IMR-90 (cell line): ENCODE results near the gene TAGLN3. TPM values are rescaled to one million over a fixed set of nuclear protein-coding genes. Genes with fewer than 3 reads are reported as not detected.

ENCODE experiments used
- ATAC-seq: fragments of 200-7000 bp; cut with Tn5 transposase; 2 replicates; pipeline ENCODE4 v1.9.1; 2020; ENCODE audit warnings: low read depth, mild to moderate bottlenecking, moderate library complexity
- BruUV-seq: library from RNA; stranded (reverse); fragments of 400-500 nt; replicated peaks from 2 replicates; lab custom pipeline; 2021; lab: Mats Ljungman, UMichigan
- CTCF ChIA-PET: fragments of 300-600 bp; formaldehyde crosslinking; extraction: SDS; loops from one replicate; lab custom pipeline; 2021; ENCODE audit warnings: antibody characterized with exemption; lab: Yijun Ruan, JAX
- POLR2A ChIA-PET: fragments of 300-600 bp; sonication (Branson Sonifier 250); formaldehyde crosslinking; loops from one replicate; lab custom pipeline; 2022; ENCODE audit warnings: antibody characterized with exemption; ENCODE audit not compliant: unreplicated experiment; lab: Charles Lee
- DNase-seq: peaks from one replicate; pipeline ENCODE4 v3.0.0; 2013
- H2AFZ ChIP-seq: replicated peaks from 2 replicates; pipeline ENCODE3; 2013; ENCODE audit warnings: low read length, mild to moderate bottlenecking; ENCODE audit not compliant: poor library complexity
- H2AK5ac ChIP-seq: 2 replicates; pipeline ENCODE4 v1.6.1; 2013; ENCODE audit warnings: low read depth, low read length, inconsistent platforms
- H2AK9ac ChIP-seq: replicated peaks from 2 replicates; pipeline ENCODE3; 2013; ENCODE audit warnings: mild to moderate bottlenecking, low read depth, low read length, moderate library complexity; ENCODE audit not compliant: poor library complexity
- H2BK120ac ChIP-seq: 2 replicates; pipeline ENCODE4 v1.6.1; 2013; ENCODE audit warnings: low read depth, low read length, inconsistent platforms
- H2BK15ac ChIP-seq: 3 replicates; pipeline ENCODE4 v1.6.1; 2013; ENCODE audit warnings: low read depth, low read length, inconsistent platforms
- H2BK20ac ChIP-seq: 2 replicates; pipeline ENCODE4 v1.6.1; 2013; ENCODE audit warnings: low read depth, mild to moderate bottlenecking, inconsistent platforms, low read length, moderate library complexity
- H2BK5ac ChIP-seq: 2 replicates; pipeline ENCODE4 v1.6.1; 2013; ENCODE audit warnings: mild to moderate bottlenecking, low read depth, low read length, inconsistent platforms; ENCODE audit not compliant: poor library complexity, severe bottlenecking
- H3K14ac ChIP-seq: replicated peaks from 2 replicates; pipeline ENCODE4 v1.6.1; 2013; ENCODE audit warnings: low read depth, low read length, inconsistent platforms
- H3K18ac ChIP-seq: 2 replicates; pipeline ENCODE4 v1.6.1; 2013; ENCODE audit warnings: low read depth, low read length, control low read depth
- H3K23ac ChIP-seq: 2 replicates; pipeline ENCODE4 v1.6.1; 2013; ENCODE audit warnings: low read depth, low read length, inconsistent platforms
- H3K27ac ChIP-seq: 2 replicates; pipeline ENCODE4 v1.5.1; 2013; ENCODE audit warnings: mild to moderate bottlenecking, control low read depth, low read length; ENCODE audit not compliant: insufficient read depth
- H3K27me3 ChIP-seq: 2 replicates; pipeline ENCODE4 v1.6.1; 2013; ENCODE audit warnings: low read length; ENCODE audit not compliant: control insufficient read depth, insufficient read depth
- H3K36me3 ChIP-seq: 2 replicates; pipeline ENCODE4 v1.6.1; 2013; ENCODE audit warnings: low read length, mixed read lengths; ENCODE audit not compliant: control insufficient read depth, insufficient read depth
- H3K4ac ChIP-seq: 2 replicates; pipeline ENCODE4 v1.6.1; 2013; ENCODE audit warnings: low read depth, low read length, inconsistent platforms
- H3K4me1 ChIP-seq: 2 replicates; pipeline ENCODE4 v1.6.1; 2013; ENCODE audit warnings: low read length, mixed read lengths; ENCODE audit not compliant: control insufficient read depth, insufficient read depth
- H3K4me2 ChIP-seq: 2 replicates; pipeline ENCODE4 v1.6.1; 2013; ENCODE audit warnings: low read depth, mild to moderate bottlenecking, control low read depth, low read length, moderate library complexity
- H3K4me3 ChIP-seq: 2 replicates; pipeline ENCODE4 v1.5.1; 2013; ENCODE audit warnings: low read depth, mild to moderate bottlenecking, control low read depth, low read length, moderate library complexity; ENCODE audit not compliant: insufficient read depth
- H3K56ac ChIP-seq: 2 replicates; pipeline ENCODE4 v1.6.1; 2013; ENCODE audit warnings: low read length, inconsistent platforms; ENCODE audit not compliant: insufficient read depth; ENCODE audit errors: extremely low read depth
- H3K79me1 ChIP-seq, 2 experiments: 2 replicates each; pipeline ENCODE4 v1.6.1; 2013; ENCODE audit warnings: low read length in 2 of 2, inconsistent platforms in 1 of 2, low read depth in 1 of 2
- H3K9ac ChIP-seq: 2 replicates; pipeline ENCODE4 v1.6.1; 2013; ENCODE audit warnings: low read depth, low read length, control low read depth
- H3K9me1 ChIP-seq: 2 replicates; pipeline ENCODE4 v1.6.1; 2013; ENCODE audit warnings: low read length, inconsistent platforms; ENCODE audit not compliant: insufficient read depth
- H3K9me3 ChIP-seq: 2 replicates; pipeline ENCODE4 v1.6.1; 2013; ENCODE audit warnings: low read length; ENCODE audit not compliant: control insufficient read depth, insufficient read depth
- H4K20me1 ChIP-seq: 2 replicates; pipeline ENCODE4 v1.6.1; 2013; ENCODE audit warnings: low read length, inconsistent platforms; ENCODE audit not compliant: insufficient read depth
- H4K5ac ChIP-seq: 2 replicates; pipeline ENCODE4 v1.6.1; 2013; ENCODE audit warnings: mild to moderate bottlenecking, low read depth, low read length, control low read depth
- H4K8ac ChIP-seq, 2 experiments: 2 replicates each; pipeline ENCODE4 v1.6.1; 2013; ENCODE audit warnings: low read depth in 2 of 2, low read length in 2 of 2, control low read depth in 1 of 2, inconsistent platforms in 1 of 2
- H4K91ac ChIP-seq: 2 replicates; pipeline ENCODE4 v1.6.1; 2013; ENCODE audit warnings: low read depth, low read length, inconsistent platforms; ENCODE audit not compliant: insufficient read depth
- CHD1 ChIP-seq: IDR thresholded peaks from 2 replicates; pipeline ENCODE4 v1.6.1; 2012; ENCODE audit warnings: low read depth, low read length, improper control_type of control experiment
- CTCF ChIP-seq: conservative IDR thresholded peaks from 2 replicates; pipeline ENCODE4 v1.5.1; 2012; ENCODE audit warnings: mild to moderate bottlenecking, low read depth, low read length, improper control_type of control experiment
- ELK1 ChIP-seq: fragments of 150-350 bp; IDR thresholded peaks from 2 replicates; pipeline ENCODE4 v1.6.1; 2016; ENCODE audit warnings: low read depth, mild to moderate bottlenecking, low read length, moderate library complexity, borderline replicate concordance
- MAFK ChIP-seq: IDR thresholded peaks from 2 replicates; pipeline ENCODE4 v1.6.1; 2012; ENCODE audit warnings: low read depth, low read length, improper control_type of control experiment
- MAZ ChIP-seq: IDR thresholded peaks from 2 replicates; pipeline ENCODE4 v1.6.1; 2012; ENCODE audit warnings: low read depth, mild to moderate bottlenecking, low read length, improper control_type of control experiment, moderate library complexity, borderline replicate concordance
- MXI1 ChIP-seq: IDR thresholded peaks from 2 replicates; pipeline ENCODE4 v1.6.1; 2012; ENCODE audit warnings: low read depth, mild to moderate bottlenecking, low read length, moderate library complexity, borderline replicate concordance
- POLR2A ChIP-seq: IDR thresholded peaks from 2 replicates; pipeline ENCODE4 v1.6.1; 2012; ENCODE audit warnings: mild to moderate bottlenecking, low read depth, low read length
- RAD21 ChIP-seq: IDR thresholded peaks from 2 replicates; pipeline ENCODE4 v1.6.1; 2012; ENCODE audit warnings: low read length, improper control_type of control experiment
- RCOR1 ChIP-seq: IDR thresholded peaks from 2 replicates; pipeline ENCODE4 v1.6.1; 2012; ENCODE audit warnings: mild to moderate bottlenecking, low read length, improper control_type of control experiment; ENCODE audit not compliant: insufficient replicate concordance
- USF2 ChIP-seq: fragments of 150-350 bp; IDR thresholded peaks from 2 replicates; pipeline ENCODE4 v1.6.1; 2017; ENCODE audit warnings: mild to moderate bottlenecking, antibody characterized with exemption, low read length, low read depth
- WGBS, 2 experiments: methylation state at CpG; one replicate each; pipeline versions ENCODE4 v1.1.5 to v1.1.7; 2013; ENCODE audit warnings: missing lambda C conversion rate in 2 of 2; ENCODE audit not compliant: insufficient read length in 1 of 2; ENCODE audit errors: extremely low coverage in 2 of 2; 5-methylcytosine and 5-hydroxymethylcytosine counted together
- dilution Hi-C: fragments of 300-500 bp; cut with HindIII; formaldehyde crosslinking; loops from one replicate; pipeline ENCODE4 v1.14.3; 2018; ENCODE audit warnings: low sequenced_read_pairs; ENCODE audit not compliant: unreplicated experiment
- in situ Hi-C: fragments of 300-500 bp; cut with MboI; formaldehyde crosslinking; loops from 3 replicates; pipeline ENCODE4 v1.14.3; 2019; ENCODE audit warnings: low sequenced_read_pairs, inconsistent platforms, mixed read lengths
- intact Hi-C: fragments of 100-400 bp; cut with micrococcal nuclease; formaldehyde crosslinking; loops from 2 replicates; pipeline ENCODE4 v1.10.0; 2022
- polyA plus RNA-seq, 3 experiments: library from polyadenylated mRNA; depleted of rRNA; stranded (reverse); fragments of >200 nt; gene quantifications; 2 replicates each; pipeline ENCODE4 v1.2.3, GENCODE V29; 2012; ENCODE audit warnings: low replicate concordance in 1 of 3
- total RNA-seq: library from RNA; depleted of rRNA; stranded (reverse); fragments of >200 nt; gene quantifications from 2 replicates; pipeline ENCODE4 v1.2.3, GENCODE V29; 2012

The TAGLN3 gene
- total and polyA plus RNA-seq, 2 of the 4 experiments (the other 2 are of a cell fraction): 3.2 to 7.7 TPM

GRCh38 chr3:111984636-111985298, 14.0 kb upstream of the TAGLN3 start:
- H2BK5ac ChIP-seq: no peak overlapping the region
- H3K56ac ChIP-seq: no peak overlapping the region
- in situ Hi-C loops: no loop called here
- no peak overlapping the region for H2BK15ac ChIP-seq
- no peak overlapping the region for H2AFZ ChIP-seq
- no peak overlapping the region for H4K5ac ChIP-seq
- no peak overlapping the region for H3K23ac ChIP-seq
- H3K4me2 ChIP-seq: no peak overlapping the region
- no peaks in the 10 kb centered on the region for H3K9me3 ChIP-seq
- intact Hi-C loops: no loop called here
- ChIA-PET POLR2A (interaction anchor here (0.5 kb wide), 1 partner anchor 91 kb away, joined by 4 read pairs; no protein-coding TSS in a partner anchor), CTCF (no interaction called here)
- TF ChIP-seq ELK1 (no peak), MAZ (no peak), MXI1 (no peak), RCOR1 (no peak), RAD21 (no peak), POLR2A (no peak), CTCF (no peak), MAFK (no peak), CHD1 (no peak), USF2 (no peak)
- no peak overlapping the region for H3K4me3 ChIP-seq
- no peaks in the 10 kb centered on the region for H3K27me3 ChIP-seq
- H3K79me1 ChIP-seq: peaks cover 20 to 24% of the 10 kb centered on the region in 2 experiments
- H3K9ac ChIP-seq: no peak overlapping the region
- H4K8ac ChIP-seq: no peak overlapping the region
- H4K20me1 ChIP-seq: peaks cover 8% of the 10 kb centered on the region; the same call in 1 of the 2 replicates
- no peaks in the 10 kb centered on the region for H3K9me1 ChIP-seq
- no CpG with 5 or more reads among the region's 2 CpGs for WGBS, 2 experiments
- no peak overlapping the region for H4K91ac ChIP-seq
- ATAC-seq: no peak
- dilution Hi-C loops: no loop called here
- no peak overlapping the region for H2AK5ac ChIP-seq
- no peak overlapping the region for H3K14ac ChIP-seq
- H3K18ac ChIP-seq: no peak overlapping the region
- H2AK9ac ChIP-seq: no peak overlapping the region
- no peak overlapping the region for H3K27ac ChIP-seq
- BruUV-seq: no TSS peak
- peaks cover 4% of the 10 kb centered on the region; the same call in 1 of the 2 replicates for H3K4me1 ChIP-seq
- peaks cover 8% of the 10 kb centered on the region for H3K36me3 ChIP-seq
- no peak overlapping the region for H2BK20ac ChIP-seq
- DNase-seq: no peak
- H2BK120ac ChIP-seq: no peak overlapping the region
- no peak overlapping the region for H3K4ac ChIP-seq
